ENCODE measurements around the gene VPS13C.

GRCh38 chr15:61917457-61917856 lies 142.8 kb downstream of the VPS13C start:
- TF ChIP-seq, protein P1, sequence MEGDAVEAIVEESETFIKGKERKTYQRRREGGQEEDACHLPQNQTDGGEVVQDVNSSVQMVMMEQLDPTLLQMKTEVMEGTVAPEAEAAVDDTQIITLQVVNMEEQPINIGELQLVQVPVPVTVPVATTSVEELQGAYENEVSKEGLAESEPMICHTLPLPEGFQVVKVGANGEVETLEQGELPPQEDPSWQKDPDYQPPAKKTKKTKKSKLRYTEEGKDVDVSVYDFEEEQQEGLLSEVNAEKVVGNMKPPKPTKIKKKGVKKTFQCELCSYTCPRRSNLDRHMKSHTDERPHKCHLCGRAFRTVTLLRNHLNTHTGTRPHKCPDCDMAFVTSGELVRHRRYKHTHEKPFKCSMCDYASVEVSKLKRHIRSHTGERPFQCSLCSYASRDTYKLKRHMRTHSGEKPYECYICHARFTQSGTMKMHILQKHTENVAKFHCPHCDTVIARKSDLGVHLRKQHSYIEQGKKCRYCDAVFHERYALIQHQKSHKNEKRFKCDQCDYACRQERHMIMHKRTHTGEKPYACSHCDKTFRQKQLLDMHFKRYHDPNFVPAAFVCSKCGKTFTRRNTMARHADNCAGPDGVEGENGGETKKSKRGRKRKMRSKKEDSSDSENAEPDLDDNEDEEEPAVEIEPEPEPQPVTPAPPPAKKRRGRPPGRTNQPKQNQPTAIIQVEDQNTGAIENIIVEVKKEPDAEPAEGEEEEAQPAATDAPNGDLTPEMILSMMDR (IDR thresholded peaks at IDR 0.05 in 4 of 5, conservative IDR thresholded peaks at IDR 0.05 in 1 of 5): no peak
- TF ChIP-seq POLR2A (IDR thresholded peaks at IDR 0.05): no peak
